MCF 10A (cell line): Measurements from ENCODE around the gene CACNA1B. TPM values are rescaled to one million over a fixed set of nuclear protein-coding genes. Genes with fewer than 3 reads are reported as not detected.

Experiments
- BruUV-seq: library from RNA; stranded (reverse); fragments of 400-500 nt; replicated peaks from 2 replicates; lab custom pipeline; 2021; lab: Mats Ljungman, UMichigan
- CTCF ChIA-PET: fragments of 300-600 bp; sonication (Branson Sonifier 250); formaldehyde crosslinking; extraction: SDS; loops from one replicate; lab custom pipeline; 2021; ENCODE audit warnings: antibody characterized with exemption, inconsistent platforms; lab: Yijun Ruan, JAX
- POLR2A ChIA-PET: fragments of 300-600, 350-650 bp; sonication (Branson Sonifier 250); formaldehyde crosslinking; extraction: SDS; loops from one replicate; lab custom pipeline; 2020; ENCODE audit warnings: antibody characterized with exemption, inconsistent platforms; lab: Yijun Ruan, JAX
- DNase-seq: peaks from one replicate; pipeline ENCODE4 v3.0.0-alpha.2; 2018; ENCODE audit not compliant: unreplicated experiment
- H3K27ac Mint-ChIP-seq: one replicate; pipeline ENCODE4 v1.8.0; 2022; ENCODE audit warnings: mild to moderate bottlenecking, low read depth, mixed read lengths; ENCODE audit not compliant: unreplicated experiment
- H3K27me3 Mint-ChIP-seq: one replicate; pipeline ENCODE4 v1.8.0; 2022; ENCODE audit warnings: mixed read lengths; ENCODE audit not compliant: insufficient read depth, unreplicated experiment
- H3K36me3 Mint-ChIP-seq: one replicate; pipeline ENCODE4 v1.8.0; 2022; ENCODE audit warnings: mild to moderate bottlenecking, moderate library complexity, mixed read lengths; ENCODE audit not compliant: insufficient read depth, unreplicated experiment
- H3K4me1 Mint-ChIP-seq: one replicate; pipeline ENCODE4 v1.8.0; 2022; ENCODE audit warnings: mixed read lengths; ENCODE audit not compliant: insufficient read depth, unreplicated experiment
- H3K4me3 Mint-ChIP-seq: one replicate; pipeline ENCODE4 v1.8.0; 2022; ENCODE audit warnings: mild to moderate bottlenecking, moderate library complexity, mixed read lengths; ENCODE audit not compliant: unreplicated experiment
- H3K9me3 Mint-ChIP-seq: one replicate; pipeline ENCODE4 v1.8.0; 2022; ENCODE audit warnings: mixed read lengths; ENCODE audit not compliant: unreplicated experiment
- intact Hi-C: fragments of 100-400 bp; cut with micrococcal nuclease; formaldehyde crosslinking; loops from 2 replicates; pipeline ENCODE4 v1.14.1; 2022
- total RNA-seq: library from RNA; stranded (reverse); gene quantifications from 2 replicates; pipeline ENCODE4 v1.2.3, GENCODE V29; 2022
- TF ChIP-seq, protein P1 (sequence below): fragments of 200-600 bp; IDR thresholded peaks from one replicate; pipeline ENCODE4 v1.8.0; 2022; ENCODE audit warnings: antibody characterized with exemption, mild to moderate bottlenecking; ENCODE audit not compliant: unreplicated experiment

The CACNA1B gene
- total RNA-seq, 1 experiment from 2014 or later = not detected

DNA sequence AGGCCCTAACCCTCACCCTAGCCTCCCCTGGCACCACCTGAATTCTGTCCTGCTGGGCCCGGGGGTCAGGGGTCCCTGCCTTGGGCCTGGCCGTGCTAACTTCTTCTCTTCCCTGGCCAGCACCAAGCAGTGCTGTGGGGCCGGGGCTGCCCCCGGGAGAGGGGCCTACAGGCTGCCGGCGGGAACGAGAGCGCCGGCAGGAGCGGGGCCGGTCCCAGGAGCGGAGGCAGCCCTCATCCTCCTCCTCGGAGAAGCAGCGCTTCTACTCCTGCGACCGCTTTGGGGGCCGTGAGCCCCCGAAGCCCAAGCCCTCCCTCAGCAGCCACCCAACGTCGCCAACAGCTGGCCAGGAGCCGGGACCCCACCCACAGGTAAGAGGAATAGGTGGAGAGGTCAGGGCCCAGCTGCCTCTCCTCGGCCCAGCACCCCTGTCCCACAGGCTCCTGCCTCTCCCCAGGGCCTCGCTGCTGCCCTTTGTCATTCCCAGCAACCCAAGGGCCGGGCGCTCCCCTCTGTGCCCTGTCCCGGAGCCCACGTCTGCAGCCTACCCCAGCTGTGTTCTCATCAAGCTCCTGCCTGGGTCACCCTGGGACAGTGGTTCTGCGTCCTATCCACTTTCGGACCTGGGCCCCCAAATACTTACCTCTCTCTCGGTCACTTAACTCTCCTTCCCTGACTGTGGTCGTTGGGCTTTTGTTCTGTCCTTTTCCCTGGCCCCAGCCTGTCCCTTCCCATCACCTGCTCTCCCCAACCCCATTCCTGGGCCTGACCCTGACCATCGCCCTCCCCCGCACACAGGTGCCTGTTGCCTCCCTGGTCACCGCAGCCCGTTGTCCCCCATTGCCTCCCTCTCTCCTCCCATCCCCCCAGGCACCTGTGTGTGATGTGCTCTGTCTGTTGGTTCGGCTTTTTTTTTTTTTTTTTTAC, 243.2 kb downstream of the CACNA1B start:
- intact Hi-C loops = no loop called here
- Mint-ChIP-seq H3K4me1 (no peaks in the 10 kb centered on the region), H3K36me3 (no peaks in the 10 kb centered on the region), H3K4me3 (no peak overlapping the region), H3K27me3 (no peaks in the 10 kb centered on the region), H3K27ac (no peak overlapping the region), H3K9me3 (peaks cover 7% of the 10 kb centered on the region)
- POLR2A ChIA-PET = no interaction called here
- BruUV-seq = no TSS peak
- TF ChIP-seq, protein P1, sequence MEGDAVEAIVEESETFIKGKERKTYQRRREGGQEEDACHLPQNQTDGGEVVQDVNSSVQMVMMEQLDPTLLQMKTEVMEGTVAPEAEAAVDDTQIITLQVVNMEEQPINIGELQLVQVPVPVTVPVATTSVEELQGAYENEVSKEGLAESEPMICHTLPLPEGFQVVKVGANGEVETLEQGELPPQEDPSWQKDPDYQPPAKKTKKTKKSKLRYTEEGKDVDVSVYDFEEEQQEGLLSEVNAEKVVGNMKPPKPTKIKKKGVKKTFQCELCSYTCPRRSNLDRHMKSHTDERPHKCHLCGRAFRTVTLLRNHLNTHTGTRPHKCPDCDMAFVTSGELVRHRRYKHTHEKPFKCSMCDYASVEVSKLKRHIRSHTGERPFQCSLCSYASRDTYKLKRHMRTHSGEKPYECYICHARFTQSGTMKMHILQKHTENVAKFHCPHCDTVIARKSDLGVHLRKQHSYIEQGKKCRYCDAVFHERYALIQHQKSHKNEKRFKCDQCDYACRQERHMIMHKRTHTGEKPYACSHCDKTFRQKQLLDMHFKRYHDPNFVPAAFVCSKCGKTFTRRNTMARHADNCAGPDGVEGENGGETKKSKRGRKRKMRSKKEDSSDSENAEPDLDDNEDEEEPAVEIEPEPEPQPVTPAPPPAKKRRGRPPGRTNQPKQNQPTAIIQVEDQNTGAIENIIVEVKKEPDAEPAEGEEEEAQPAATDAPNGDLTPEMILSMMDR = no peak
- CTCF ChIA-PET = no interaction called here
- no peak for DNase-seq

DNA sequence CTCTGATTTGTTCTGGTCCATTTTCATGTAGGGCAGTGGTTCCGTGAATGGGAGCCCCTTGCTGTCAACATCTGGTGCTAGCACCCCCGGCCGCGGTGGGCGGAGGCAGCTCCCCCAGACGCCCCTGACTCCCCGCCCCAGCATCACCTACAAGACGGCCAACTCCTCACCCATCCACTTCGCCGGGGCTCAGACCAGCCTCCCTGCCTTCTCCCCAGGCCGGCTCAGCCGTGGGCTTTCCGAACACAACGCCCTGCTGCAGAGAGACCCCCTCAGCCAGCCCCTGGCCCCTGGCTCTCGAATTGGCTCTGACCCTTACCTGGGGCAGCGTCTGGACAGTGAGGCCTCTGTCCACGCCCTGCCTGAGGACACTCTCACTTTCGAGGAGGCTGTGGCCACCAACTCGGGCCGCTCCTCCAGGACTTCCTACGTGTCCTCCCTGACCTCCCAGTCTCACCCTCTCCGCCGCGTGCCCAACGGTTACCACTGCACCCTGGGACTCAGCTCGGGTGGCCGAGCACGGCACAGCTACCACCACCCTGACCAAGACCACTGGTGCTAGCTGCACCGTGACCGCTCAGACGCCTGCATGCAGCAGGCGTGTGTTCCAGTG, 244.0 kb downstream of the CACNA1B start:
- Mint-ChIP-seq H3K27me3 (no peaks in the 10 kb centered on the region), H3K27ac (no peak overlapping the region), H3K36me3 (no peaks in the 10 kb centered on the region), H3K4me3 (no peak overlapping the region), H3K9me3 (peaks cover 7% of the 10 kb centered on the region), H3K4me1 (no peaks in the 10 kb centered on the region)
- TF ChIP-seq, protein P1 = no peak
- ChIA-PET POLR2A (no interaction called here), CTCF (no interaction called here)
- DNase-seq = no peak
- BruUV-seq = no TSS peak
- intact Hi-C loops = no loop called here

DNA sequence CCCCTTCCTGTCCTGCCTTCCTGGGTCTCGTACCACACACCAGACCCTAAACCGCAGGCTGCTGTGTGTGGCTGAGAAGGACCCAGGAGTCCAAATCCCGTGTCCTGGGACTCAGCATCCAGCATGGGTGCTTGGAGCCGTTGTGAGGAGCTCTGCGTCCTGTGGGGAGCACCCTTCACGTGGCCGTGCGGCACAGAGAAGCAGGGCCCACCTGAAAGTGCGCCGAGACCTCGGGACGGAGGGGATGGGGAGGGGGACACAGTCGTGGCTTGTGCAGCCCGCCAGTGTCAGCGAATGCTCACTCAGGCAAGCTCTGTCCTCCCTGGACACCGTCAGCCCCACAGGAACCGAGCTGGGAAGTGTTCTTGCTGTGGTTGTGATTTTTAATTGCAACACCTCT, 244.6 kb downstream of the CACNA1B start:
- TF ChIP-seq, protein P1 = no peak
- peaks cover 7% of the 10 kb centered on the region for H3K9me3 Mint-ChIP-seq
- CTCF ChIA-PET = interaction anchor here (0.6 kb wide), 1 partner anchor 11 kb away, joined by 3 read pairs; no protein-coding TSS in a partner anchor

DNA sequence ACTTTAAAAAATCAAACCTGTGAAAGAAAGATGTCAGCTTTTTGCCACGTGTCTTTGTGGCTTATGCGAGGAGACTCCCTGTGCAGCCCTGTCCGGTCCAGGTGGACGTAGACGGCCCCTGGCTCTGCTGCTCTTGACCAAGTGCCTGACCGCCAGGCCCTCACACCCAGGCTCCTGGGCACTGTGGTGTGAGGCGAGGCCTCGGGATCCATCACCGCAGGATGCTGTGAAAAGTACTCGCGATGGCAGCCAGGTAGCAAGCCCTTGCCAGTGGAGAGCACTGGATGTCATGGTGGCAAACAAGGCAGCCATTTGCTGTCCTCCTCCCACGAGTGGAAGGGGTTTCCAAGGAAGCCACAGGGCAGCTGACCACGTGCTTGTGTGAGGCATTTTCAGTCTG, 245.1 kb downstream of the CACNA1B start:
- H3K36me3 Mint-ChIP-seq = no peaks in the 10 kb centered on the region
- CTCF ChIA-PET = interaction anchor here (0.6 kb wide), 1 partner anchor 12 kb away, joined by 3 read pairs; no protein-coding TSS in a partner anchor
- no peak for DNase-seq
- H3K27me3 Mint-ChIP-seq = no peaks in the 10 kb centered on the region
- peaks cover 7% of the 10 kb centered on the region for H3K9me3 Mint-ChIP-seq
- no peak overlapping the region for H3K4me3 Mint-ChIP-seq
- TF ChIP-seq, protein P1 = no peak
- intact Hi-C loops = no loop called here
- POLR2A ChIA-PET = no interaction called here
- no TSS peak for BruUV-seq
- H3K4me1 Mint-ChIP-seq = no peaks in the 10 kb centered on the region
- H3K27ac Mint-ChIP-seq = no peak overlapping the region

More for the DNA sequence above, 244.6 kb downstream of the CACNA1B start:
- no TSS peak for BruUV-seq
- no peak for DNase-seq
- H3K4me1 Mint-ChIP-seq = no peaks in the 10 kb centered on the region
- H3K27ac Mint-ChIP-seq = no peak overlapping the region
- no peak overlapping the region for H3K4me3 Mint-ChIP-seq
- H3K27me3 Mint-ChIP-seq = no peaks in the 10 kb centered on the region
- POLR2A ChIA-PET = no interaction called here
- intact Hi-C loops = no loop called here
- H3K36me3 Mint-ChIP-seq = no peaks in the 10 kb centered on the region
